Measurements from ENCODE around the gene CLRN2.

DNA sequence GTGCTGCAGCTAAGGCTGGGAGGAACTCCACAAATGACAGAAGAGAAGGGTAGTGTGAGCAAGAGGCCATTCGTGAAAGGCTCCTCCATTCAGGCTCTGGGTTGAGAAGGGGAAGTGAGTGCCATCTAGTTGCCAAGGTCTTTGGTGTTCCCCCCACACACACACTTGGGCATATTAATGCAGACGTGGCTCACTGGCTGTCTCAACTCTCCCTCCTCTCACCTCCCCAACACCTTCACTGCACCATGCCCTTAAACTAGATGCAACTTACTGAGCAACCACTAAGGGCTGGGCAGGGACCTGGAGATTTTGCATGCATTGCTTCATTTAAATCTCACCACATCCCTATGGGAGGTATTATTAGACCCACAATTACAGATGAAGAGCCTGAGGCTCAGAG lies 8.7 kb downstream of the CLRN2 start:
- TF ChIP-seq, protein P1, sequence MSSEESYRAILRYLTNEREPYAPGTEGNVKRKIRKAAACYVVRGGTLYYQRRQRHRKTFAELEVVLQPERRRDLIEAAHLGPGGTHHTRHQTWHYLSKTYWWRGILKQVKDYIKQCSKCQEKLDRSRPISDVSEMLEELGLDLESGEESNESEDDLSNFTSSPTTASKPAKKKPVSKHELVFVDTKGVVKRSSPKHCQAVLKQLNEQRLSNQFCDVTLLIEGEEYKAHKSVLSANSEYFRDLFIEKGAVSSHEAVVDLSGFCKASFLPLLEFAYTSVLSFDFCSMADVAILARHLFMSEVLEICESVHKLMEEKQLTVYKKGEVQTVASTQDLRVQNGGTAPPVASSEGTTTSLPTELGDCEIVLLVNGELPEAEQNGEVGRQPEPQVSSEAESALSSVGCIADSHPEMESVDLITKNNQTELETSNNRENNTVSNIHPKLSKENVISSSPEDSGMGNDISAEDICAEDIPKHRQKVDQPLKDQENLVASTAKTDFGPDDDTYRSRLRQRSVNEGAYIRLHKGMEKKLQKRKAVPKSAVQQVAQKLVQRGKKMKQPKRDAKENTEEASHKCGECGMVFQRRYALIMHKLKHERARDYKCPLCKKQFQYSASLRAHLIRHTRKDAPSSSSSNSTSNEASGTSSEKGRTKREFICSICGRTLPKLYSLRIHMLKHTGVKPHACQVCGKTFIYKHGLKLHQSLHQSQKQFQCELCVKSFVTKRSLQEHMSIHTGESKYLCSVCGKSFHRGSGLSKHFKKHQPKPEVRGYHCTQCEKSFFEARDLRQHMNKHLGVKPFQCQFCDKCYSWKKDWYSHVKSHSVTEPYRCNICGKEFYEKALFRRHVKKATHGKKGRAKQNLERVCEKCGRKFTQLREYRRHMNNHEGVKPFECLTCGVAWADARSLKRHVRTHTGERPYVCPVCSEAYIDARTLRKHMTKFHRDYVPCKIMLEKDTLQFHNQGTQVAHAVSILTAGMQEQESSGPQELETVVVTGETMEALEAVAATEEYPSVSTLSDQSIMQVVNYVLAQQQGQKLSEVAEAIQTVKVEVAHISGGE (tag by site-specific recombination; conservative IDR thresholded peaks at IDR 0.05; ENCODE audit: low read depth), result no peak
- TF ChIP-seq, protein P2, sequence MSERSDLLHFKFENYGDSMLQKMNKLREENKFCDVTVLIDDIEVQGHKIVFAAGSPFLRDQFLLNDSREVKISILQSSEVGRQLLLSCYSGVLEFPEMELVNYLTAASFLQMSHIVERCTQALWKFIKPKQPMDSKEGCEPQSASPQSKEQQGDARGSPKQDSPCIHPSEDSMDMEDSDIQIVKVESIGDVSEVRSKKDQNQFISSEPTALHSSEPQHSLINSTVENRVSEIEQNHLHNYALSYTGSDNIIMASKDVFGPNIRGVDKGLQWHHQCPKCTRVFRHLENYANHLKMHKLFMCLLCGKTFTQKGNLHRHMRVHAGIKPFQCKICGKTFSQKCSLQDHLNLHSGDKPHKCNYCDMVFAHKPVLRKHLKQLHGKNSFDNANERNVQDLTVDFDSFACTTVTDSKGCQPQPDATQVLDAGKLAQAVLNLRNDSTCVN (tag by site-specific recombination; optimal IDR thresholded peaks at IDR 0.05), result no peak
- TF ChIP-seq, protein P3, sequence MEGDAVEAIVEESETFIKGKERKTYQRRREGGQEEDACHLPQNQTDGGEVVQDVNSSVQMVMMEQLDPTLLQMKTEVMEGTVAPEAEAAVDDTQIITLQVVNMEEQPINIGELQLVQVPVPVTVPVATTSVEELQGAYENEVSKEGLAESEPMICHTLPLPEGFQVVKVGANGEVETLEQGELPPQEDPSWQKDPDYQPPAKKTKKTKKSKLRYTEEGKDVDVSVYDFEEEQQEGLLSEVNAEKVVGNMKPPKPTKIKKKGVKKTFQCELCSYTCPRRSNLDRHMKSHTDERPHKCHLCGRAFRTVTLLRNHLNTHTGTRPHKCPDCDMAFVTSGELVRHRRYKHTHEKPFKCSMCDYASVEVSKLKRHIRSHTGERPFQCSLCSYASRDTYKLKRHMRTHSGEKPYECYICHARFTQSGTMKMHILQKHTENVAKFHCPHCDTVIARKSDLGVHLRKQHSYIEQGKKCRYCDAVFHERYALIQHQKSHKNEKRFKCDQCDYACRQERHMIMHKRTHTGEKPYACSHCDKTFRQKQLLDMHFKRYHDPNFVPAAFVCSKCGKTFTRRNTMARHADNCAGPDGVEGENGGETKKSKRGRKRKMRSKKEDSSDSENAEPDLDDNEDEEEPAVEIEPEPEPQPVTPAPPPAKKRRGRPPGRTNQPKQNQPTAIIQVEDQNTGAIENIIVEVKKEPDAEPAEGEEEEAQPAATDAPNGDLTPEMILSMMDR (tag by site-specific recombination; IDR thresholded peaks at IDR 0.05), result no peak
